ENCODE measurements around the gene CNRIP1.

DNA sequence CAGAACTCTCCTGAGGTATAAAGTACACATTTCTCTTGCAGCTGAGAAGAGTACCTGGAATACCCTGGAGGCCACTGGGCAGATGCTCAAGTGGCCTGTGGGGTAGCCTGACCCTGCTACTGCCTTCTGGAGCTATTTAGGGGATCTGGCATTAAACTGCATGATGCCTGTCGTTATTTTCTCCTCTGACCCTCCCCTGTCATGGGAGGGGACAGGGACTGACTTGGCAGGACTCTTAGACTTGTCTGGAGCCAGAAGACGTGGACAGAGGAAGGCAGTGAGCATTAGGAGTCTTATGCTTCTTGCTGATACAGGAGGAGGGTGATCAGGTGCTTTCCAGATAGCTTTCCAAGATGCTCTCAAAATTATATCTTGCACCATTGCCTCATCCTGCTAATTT is 24.8 kb downstream of the CNRIP1 start:
- TF ChIP-seq POLR2A (IDR thresholded peaks at IDR 0.05) = no peak
- TF ChIP-seq, protein P1, sequence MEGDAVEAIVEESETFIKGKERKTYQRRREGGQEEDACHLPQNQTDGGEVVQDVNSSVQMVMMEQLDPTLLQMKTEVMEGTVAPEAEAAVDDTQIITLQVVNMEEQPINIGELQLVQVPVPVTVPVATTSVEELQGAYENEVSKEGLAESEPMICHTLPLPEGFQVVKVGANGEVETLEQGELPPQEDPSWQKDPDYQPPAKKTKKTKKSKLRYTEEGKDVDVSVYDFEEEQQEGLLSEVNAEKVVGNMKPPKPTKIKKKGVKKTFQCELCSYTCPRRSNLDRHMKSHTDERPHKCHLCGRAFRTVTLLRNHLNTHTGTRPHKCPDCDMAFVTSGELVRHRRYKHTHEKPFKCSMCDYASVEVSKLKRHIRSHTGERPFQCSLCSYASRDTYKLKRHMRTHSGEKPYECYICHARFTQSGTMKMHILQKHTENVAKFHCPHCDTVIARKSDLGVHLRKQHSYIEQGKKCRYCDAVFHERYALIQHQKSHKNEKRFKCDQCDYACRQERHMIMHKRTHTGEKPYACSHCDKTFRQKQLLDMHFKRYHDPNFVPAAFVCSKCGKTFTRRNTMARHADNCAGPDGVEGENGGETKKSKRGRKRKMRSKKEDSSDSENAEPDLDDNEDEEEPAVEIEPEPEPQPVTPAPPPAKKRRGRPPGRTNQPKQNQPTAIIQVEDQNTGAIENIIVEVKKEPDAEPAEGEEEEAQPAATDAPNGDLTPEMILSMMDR (IDR thresholded peaks at IDR 0.05) = no peak
